HepG2 (cell line): ENCODE results near the gene DGCR2. TPM values are rescaled to one million over a fixed set of nuclear protein-coding genes. Genes with fewer than 3 reads are reported as not detected.

Source experiments
- ARNTL ChIP-seq: sonication (generic); formaldehyde crosslinking; IDR thresholded peaks from 2 replicates; pipeline ENCODE4 v1.4.0; 2020; ENCODE audit warnings: mild to moderate bottlenecking, missing genetic modification reagents
- FOXO1 ChIP-seq: sonication (generic); formaldehyde crosslinking; IDR thresholded peaks from 2 replicates; pipeline ENCODE4 v1.4.0; 2020; ENCODE audit warnings: missing genetic modification reagents
- MTF1 ChIP-seq: sonication (generic); formaldehyde crosslinking; IDR thresholded peaks from 2 replicates; pipeline ENCODE4 v1.5.0; 2020; ENCODE audit warnings: missing genetic modification reagents
- NFATC3 ChIP-seq: sonication (generic); formaldehyde crosslinking; IDR thresholded peaks from 2 replicates; pipeline ENCODE4 v1.5.1; 2020; ENCODE audit warnings: mild to moderate bottlenecking, missing genetic modification reagents
- SOX5 ChIP-seq: IDR thresholded peaks from 2 replicates; pipeline ENCODE4 v1.6.1; 2016; ENCODE audit warnings: borderline replicate concordance
- SRF ChIP-seq: IDR thresholded peaks from 2 replicates; pipeline ENCODE4 v1.6.1; 2011; ENCODE audit warnings: mild to moderate bottlenecking, low read depth, low read length, moderate library complexity
- TAF1 ChIP-seq: sonication (generic); formaldehyde crosslinking; IDR thresholded peaks from 2 replicates; pipeline ENCODE4 v1.4.0; 2020; ENCODE audit warnings: missing genetic modification reagents
- ZNF614 ChIP-seq: IDR thresholded peaks from 2 replicates; pipeline ENCODE4 v1.6.1; 2018; ENCODE audit warnings: missing biosample characterization, missing genetic modification reagents, inconsistent platforms, borderline replicate concordance
- ZNF850 ChIP-seq: sonication (generic); formaldehyde crosslinking; conservative IDR thresholded peaks from 2 replicates; pipeline ENCODE4 v1.9.0; 2021; ENCODE audit warnings: mild to moderate bottlenecking, missing genetic modification reagents
- polyA plus RNA-seq, 8 experiments: library from polyadenylated mRNA; depleted of rRNA in 3 of 8; stranded (reverse) in 7 of 8; unstranded in 1 of 8; fragments of >200 nt; fragmentation: Illumina TruSeq in 4 of 8; extraction: Trizol in 4 of 8; gene quantifications; 2 replicates each; pipeline versions ENCODE4 v1.2.1 to v1.2.3, GENCODE V29; 2011 to 2016; ENCODE audit warnings: low read depth in 4 of 8, missing spikeins in 1 of 8, mixed read lengths in 1 of 8; ENCODE audit not compliant: insufficient read depth in 1 of 8
- total RNA-seq, 5 experiments: library from RNA; depleted of rRNA; stranded (reverse); fragments of >200 nt; fragmentation: Illumina TruSeq; extraction: Trizol; gene quantifications; 2 replicates each; pipeline ENCODE4 v1.2.3, GENCODE V29; 2016; ENCODE audit warnings: low read depth in 1 of 5
- TF ChIP-seq, protein P1 (sequence below), 2 experiments: sonication (generic) in 1 of 2; formaldehyde crosslinking in 1 of 2; IDR thresholded peaks; 2 replicates each; pipeline versions ENCODE4 v1.4.0 to v1.6.1; 2018 to 2020; ENCODE audit warnings: missing genetic modification reagents in 2 of 2, borderline replicate concordance in 1 of 2, low read depth in 1 of 2, mild to moderate bottlenecking in 1 of 2, missing biosample characterization in 1 of 2
- TF ChIP-seq, protein P2 (sequence below): sonication (generic); formaldehyde crosslinking; IDR thresholded peaks from 2 replicates; pipeline ENCODE4 v1.4.0; 2020; ENCODE audit warnings: mild to moderate bottlenecking, missing genetic modification reagents, borderline replicate concordance
- TF ChIP-seq, protein P3 (sequence below): sonication (generic); formaldehyde crosslinking; conservative IDR thresholded peaks from 2 replicates; pipeline ENCODE4 v1.4.0; 2020; ENCODE audit warnings: mild to moderate bottlenecking, missing genetic modification reagents, moderate library complexity
- TF ChIP-seq, protein P4 (sequence below): IDR thresholded peaks from 2 replicates; pipeline ENCODE4 v1.4.0; 2020; ENCODE audit warnings: mild to moderate bottlenecking, missing genetic modification reagents
- TF ChIP-seq, protein P5 (sequence below): sonication (generic); IDR thresholded peaks from 2 replicates; pipeline ENCODE4 v1.6.1; 2016; ENCODE audit warnings: low read depth, borderline replicate concordance

The DGCR2 gene
- total and polyA plus RNA-seq, 2 of the 13 experiments (the other 11 are each of a cell fraction or from before 2014, with no cell fraction given) = 23.1 to 35.3 TPM

DNA sequence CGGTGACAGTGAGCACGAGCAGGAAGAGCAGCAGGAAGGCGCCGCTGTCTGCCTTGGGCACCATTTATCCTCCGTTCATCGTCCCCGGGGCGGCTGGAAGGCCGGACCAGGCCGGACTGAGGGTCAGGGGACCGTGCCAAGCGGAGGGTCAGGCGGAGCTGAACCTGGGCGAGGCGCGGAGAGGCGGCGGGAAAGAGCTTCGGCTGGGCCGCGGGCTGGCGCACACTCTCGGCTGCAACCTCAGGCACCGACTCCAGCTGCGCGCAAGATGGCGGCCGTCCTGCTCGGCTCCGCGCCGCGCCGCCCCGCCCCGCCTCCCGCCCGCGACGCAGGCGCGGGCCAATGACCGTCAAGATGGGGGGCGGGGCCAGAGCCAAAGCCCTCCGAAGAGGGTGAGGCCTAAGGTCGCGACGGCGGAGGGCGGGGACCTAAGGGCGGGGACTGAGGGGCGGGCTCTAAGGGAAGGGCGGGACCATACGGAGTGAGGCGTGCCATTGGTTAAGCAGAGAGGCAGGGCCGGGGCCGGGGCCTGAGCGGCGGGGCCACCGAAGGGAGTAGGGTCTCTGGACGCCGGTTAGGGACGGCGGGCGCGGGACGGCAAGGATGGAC lies at the start of gene DGCR2 (continued):
- TF ChIP-seq, protein P1, sequence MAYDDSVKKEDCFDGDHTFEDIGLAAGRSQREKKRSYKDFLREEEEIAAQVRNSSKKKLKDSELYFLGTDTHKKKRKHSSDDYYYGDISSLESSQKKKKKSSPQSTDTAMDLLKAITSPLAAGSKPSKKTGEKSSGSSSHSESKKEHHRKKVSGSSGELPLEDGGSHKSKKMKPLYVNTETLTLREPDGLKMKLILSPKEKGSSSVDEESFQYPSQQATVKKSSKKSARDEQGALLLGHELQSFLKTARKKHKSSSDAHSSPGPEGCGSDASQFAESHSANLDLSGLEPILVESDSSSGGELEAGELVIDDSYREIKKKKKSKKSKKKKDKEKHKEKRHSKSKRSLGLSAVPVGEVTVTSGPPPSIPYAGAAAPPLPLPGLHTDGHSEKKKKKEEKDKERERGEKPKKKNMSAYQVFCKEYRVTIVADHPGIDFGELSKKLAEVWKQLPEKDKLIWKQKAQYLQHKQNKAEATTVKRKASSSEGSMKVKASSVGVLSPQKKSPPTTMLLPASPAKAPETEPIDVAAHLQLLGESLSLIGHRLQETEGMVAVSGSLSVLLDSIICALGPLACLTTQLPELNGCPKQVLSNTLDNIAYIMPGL (CRISPR knock-in tag; IDR thresholded peaks at IDR 0.05; ENCODE audit: borderline replicate concordance in 1 of 2, low read depth in 1 of 2) = peak in 1 of 2 experiments; percentile 11; a peak in 2 of 4 replicates
- TF ChIP-seq NFATC3 (CRISPR knock-in tag) (no peak), ZNF614 (CRISPR knock-in tag) (no peak), ARNTL (no peak), TAF1 (peak; percentile 50), MTF1 (CRISPR knock-in tag) (no peak), FOXO1 (CRISPR knock-in tag) (no peak), ZNF850 (CRISPR knock-in tag) (no peak), SRF (no peak), SOX5 (CRISPR knock-in tag) (no peak)
- TF ChIP-seq, protein P2, sequence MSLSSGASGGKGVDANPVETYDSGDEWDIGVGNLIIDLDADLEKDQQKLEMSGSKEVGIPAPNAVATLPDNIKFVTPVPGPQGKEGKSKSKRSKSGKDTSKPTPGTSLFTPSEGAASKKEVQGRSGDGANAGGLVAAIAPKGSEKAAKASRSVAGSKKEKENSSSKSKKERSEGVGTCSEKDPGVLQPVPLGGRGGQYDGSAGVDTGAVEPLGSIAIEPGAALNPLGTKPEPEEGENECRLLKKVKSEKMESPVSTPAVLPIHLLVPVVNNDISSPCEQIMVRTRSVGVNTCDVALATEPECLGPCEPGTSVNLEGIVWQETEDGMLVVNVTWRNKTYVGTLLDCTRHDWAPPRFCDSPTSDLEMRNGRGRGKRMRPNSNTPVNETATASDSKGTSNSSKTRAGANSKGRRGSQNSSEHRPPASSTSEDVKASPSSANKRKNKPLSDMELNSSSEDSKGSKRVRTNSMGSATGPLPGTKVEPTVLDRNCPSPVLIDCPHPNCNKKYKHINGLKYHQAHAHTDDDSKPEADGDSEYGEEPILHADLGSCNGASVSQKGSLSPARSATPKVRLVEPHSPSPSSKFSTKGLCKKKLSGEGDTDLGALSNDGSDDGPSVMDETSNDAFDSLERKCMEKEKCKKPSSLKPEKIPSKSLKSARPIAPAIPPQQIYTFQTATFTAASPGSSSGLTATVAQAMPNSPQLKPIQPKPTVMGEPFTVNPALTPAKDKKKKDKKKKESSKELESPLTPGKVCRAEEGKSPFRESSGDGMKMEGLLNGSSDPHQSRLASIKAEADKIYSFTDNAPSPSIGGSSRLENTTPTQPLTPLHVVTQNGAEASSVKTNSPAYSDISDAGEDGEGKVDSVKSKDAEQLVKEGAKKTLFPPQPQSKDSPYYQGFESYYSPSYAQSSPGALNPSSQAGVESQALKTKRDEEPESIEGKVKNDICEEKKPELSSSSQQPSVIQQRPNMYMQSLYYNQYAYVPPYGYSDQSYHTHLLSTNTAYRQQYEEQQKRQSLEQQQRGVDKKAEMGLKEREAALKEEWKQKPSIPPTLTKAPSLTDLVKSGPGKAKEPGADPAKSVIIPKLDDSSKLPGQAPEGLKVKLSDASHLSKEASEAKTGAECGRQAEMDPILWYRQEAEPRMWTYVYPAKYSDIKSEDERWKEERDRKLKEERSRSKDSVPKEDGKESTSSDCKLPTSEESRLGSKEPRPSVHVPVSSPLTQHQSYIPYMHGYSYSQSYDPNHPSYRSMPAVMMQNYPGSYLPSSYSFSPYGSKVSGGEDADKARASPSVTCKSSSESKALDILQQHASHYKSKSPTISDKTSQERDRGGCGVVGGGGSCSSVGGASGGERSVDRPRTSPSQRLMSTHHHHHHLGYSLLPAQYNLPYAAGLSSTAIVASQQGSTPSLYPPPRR (CRISPR knock-in tag) = no peak
- TF ChIP-seq, protein P3, sequence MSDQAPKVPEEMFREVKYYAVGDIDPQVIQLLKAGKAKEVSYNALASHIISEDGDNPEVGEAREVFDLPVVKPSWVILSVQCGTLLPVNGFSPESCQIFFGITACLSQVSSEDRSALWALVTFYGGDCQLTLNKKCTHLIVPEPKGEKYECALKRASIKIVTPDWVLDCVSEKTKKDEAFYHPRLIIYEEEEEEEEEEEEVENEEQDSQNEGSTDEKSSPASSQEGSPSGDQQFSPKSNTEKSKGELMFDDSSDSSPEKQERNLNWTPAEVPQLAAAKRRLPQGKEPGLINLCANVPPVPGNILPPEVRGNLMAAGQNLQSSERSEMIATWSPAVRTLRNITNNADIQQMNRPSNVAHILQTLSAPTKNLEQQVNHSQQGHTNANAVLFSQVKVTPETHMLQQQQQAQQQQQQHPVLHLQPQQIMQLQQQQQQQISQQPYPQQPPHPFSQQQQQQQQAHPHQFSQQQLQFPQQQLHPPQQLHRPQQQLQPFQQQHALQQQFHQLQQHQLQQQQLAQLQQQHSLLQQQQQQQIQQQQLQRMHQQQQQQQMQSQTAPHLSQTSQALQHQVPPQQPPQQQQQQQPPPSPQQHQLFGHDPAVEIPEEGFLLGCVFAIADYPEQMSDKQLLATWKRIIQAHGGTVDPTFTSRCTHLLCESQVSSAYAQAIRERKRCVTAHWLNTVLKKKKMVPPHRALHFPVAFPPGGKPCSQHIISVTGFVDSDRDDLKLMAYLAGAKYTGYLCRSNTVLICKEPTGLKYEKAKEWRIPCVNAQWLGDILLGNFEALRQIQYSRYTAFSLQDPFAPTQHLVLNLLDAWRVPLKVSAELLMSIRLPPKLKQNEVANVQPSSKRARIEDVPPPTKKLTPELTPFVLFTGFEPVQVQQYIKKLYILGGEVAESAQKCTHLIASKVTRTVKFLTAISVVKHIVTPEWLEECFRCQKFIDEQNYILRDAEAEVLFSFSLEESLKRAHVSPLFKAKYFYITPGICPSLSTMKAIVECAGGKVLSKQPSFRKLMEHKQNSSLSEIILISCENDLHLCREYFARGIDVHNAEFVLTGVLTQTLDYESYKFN (CRISPR knock-in tag) = no peak
- TF ChIP-seq, protein P4, sequence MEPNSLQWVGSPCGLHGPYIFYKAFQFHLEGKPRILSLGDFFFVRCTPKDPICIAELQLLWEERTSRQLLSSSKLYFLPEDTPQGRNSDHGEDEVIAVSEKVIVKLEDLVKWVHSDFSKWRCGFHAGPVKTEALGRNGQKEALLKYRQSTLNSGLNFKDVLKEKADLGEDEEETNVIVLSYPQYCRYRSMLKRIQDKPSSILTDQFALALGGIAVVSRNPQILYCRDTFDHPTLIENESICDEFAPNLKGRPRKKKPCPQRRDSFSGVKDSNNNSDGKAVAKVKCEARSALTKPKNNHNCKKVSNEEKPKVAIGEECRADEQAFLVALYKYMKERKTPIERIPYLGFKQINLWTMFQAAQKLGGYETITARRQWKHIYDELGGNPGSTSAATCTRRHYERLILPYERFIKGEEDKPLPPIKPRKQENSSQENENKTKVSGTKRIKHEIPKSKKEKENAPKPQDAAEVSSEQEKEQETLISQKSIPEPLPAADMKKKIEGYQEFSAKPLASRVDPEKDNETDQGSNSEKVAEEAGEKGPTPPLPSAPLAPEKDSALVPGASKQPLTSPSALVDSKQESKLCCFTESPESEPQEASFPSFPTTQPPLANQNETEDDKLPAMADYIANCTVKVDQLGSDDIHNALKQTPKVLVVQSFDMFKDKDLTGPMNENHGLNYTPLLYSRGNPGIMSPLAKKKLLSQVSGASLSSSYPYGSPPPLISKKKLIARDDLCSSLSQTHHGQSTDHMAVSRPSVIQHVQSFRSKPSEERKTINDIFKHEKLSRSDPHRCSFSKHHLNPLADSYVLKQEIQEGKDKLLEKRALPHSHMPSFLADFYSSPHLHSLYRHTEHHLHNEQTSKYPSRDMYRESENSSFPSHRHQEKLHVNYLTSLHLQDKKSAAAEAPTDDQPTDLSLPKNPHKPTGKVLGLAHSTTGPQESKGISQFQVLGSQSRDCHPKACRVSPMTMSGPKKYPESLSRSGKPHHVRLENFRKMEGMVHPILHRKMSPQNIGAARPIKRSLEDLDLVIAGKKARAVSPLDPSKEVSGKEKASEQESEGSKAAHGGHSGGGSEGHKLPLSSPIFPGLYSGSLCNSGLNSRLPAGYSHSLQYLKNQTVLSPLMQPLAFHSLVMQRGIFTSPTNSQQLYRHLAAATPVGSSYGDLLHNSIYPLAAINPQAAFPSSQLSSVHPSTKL (CRISPR knock-in tag) = no peak
- TF ChIP-seq, protein P5, sequence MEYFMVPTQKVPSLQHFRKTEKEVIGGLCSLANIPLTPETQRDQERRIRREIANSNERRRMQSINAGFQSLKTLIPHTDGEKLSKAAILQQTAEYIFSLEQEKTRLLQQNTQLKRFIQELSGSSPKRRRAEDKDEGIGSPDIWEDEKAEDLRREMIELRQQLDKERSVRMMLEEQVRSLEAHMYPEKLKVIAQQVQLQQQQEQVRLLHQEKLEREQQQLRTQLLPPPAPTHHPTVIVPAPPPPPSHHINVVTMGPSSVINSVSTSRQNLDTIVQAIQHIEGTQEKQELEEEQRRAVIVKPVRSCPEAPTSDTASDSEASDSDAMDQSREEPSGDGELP = peak; percentile 50; the same call in 1 of the 2 replicates
